Ascending aorta (tissue), 2 donors: ENCODE measurements around the gene MRAP. TPM values are rescaled to one million over a fixed set of nuclear protein-coding genes. Genes with fewer than 3 reads are reported as not detected.

Experiments used
- DNase-seq, 2 donors: peaks; one replicate each; pipeline ENCODE4 v3.0.0-alpha.2; 2019; ENCODE audit warnings: low spot score in 2 of 2
- H3K27ac ChIP-seq, 2 donors: fragments of 200-600 bp; sonication (generic); one replicate each; pipeline ENCODE4 v1.5.1; 2016 to 2017; ENCODE audit warnings: mild to moderate bottlenecking in 1 of 2
- H3K27me3 ChIP-seq: fragments of 200-600 bp; sonication (generic); one replicate; pipeline ENCODE4 v1.5.1; 2017
- H3K36me3 ChIP-seq, 2 donors: fragments of 200-600 bp; sonication (generic); one replicate each; pipeline ENCODE4 v1.5.1; 2016
- H3K4me1 ChIP-seq, 2 donors: fragments of 200-600 bp; sonication (generic); one replicate each; pipeline ENCODE4 v1.5.1; 2016 to 2017; ENCODE audit warnings: mild to moderate bottlenecking in 1 of 2
- H3K4me3 ChIP-seq, 2 donors: fragments of 200-600 bp; sonication (generic); one replicate each; pipeline ENCODE4 v1.5.1; 2016 to 2017; ENCODE audit warnings: mild to moderate bottlenecking in 1 of 2
- H3K9me3 ChIP-seq, 2 donors: fragments of 200-600 bp; sonication (generic); one replicate each; pipeline ENCODE4 v1.5.1; 2016
- CTCF ChIP-seq, 3 experiments: fragments of 200-600 bp in 2 of 3; fragments of 450-650 bp in 1 of 3; sonication (generic) in 2 of 3; IDR thresholded peaks; one replicate each; pipeline ENCODE4 v1.5.1; 2016 to 2019; ENCODE audit warnings: antibody characterized with exemption in 3 of 3, mild to moderate bottlenecking in 1 of 3, moderate library complexity in 1 of 3
- intact Hi-C: fragments of 100-400 bp; cut with DNase I; formaldehyde crosslinking; loops from one replicate; pipeline ENCODE4 v1.15.1; 2023
- total RNA-seq: library from RNA; depleted of rRNA; stranded (reverse); fragments of >200 nt; gene quantifications from one replicate; pipeline ENCODE4 v1.1.0, GENCODE V29; 2016

Gene MRAP
- total RNA-seq, 1 donor from 2014 or later: not detected

GRCh38 chr21:32281531-32281930 is 17.1 kb upstream of the MRAP start:
- H3K9me3 ChIP-seq: no peaks in the 10 kb centered on the region

GRCh38 chr21:32282992-32283391 is 15.7 kb upstream of the MRAP start:
- DNase-seq: no peak
- H3K4me3 ChIP-seq: no peak overlapping the region
- no peak overlapping the region for H3K27ac ChIP-seq
- H3K27me3 ChIP-seq: no peaks in the 10 kb centered on the region
- no peak for TF ChIP-seq CTCF (IDR thresholded peaks at IDR 0.05)
- intact Hi-C loops: no loop called here
- H3K36me3 ChIP-seq: peaks cover 0 to 3% of the 10 kb centered on the region in 2 donors
- H3K4me1 ChIP-seq: peaks cover 9 to 11% of the 10 kb centered on the region in 2 donors
- no peaks in the 10 kb centered on the region for H3K9me3 ChIP-seq

More at GRCh38 chr21:32281531-32281930, 17.1 kb upstream of the MRAP start:
- TF ChIP-seq CTCF (IDR thresholded peaks at IDR 0.05): no peak
- Histone ChIP-seq H3K36me3 (peaks cover 0 to 3% of the 10 kb centered on the region in 2 donors), H3K27ac (no peak overlapping the region), H3K4me3 (no peak overlapping the region), H3K4me1 (peaks cover 9 to 13% of the 10 kb centered on the region in 2 donors), H3K27me3 (no peaks in the 10 kb centered on the region)
- intact Hi-C loops: loop anchor here (2.0 kb wide), 1 partner anchor 319 kb away; no protein-coding TSS in a partner anchor
- no peak for DNase-seq

- TF ChIP-seq CTCF (IDR thresholded peaks at IDR 0.05): no peak
- no peak for DNase-seq
- Histone ChIP-seq H3K27ac (no peak overlapping the region), H3K4me1 (no peaks in the 10 kb centered on the region), H3K9me3 (no peaks in the 10 kb centered on the region), H3K4me3 (no peak overlapping the region), H3K36me3 (peaks cover 0 to 3% of the 10 kb centered on the region in 2 donors), H3K27me3 (no peaks in the 10 kb centered on the region)
- intact Hi-C loops: no loop called here
These were observed 13.2 kb upstream of the MRAP start for GRCh38 chr21:32285476-32285875.

- no peak for TF ChIP-seq CTCF (IDR thresholded peaks at IDR 0.05)
- Histone ChIP-seq H3K36me3 (peaks cover 0 to 3% of the 10 kb centered on the region in 2 donors), H3K4me1 (no peaks in the 10 kb centered on the region), H3K4me3 (no peak overlapping the region), H3K27me3 (no peaks in the 10 kb centered on the region), H3K27ac (no peak overlapping the region), H3K9me3 (no peaks in the 10 kb centered on the region)
- intact Hi-C loops: no loop called here
- DNase-seq: no peak
These were observed 1.2 kb upstream of the MRAP start for GRCh38 chr21:32297449-32297848.

- Histone ChIP-seq H3K27me3 (no peaks in the 10 kb centered on the region), H3K4me3 (no peak overlapping the region), H3K9me3 (no peaks in the 10 kb centered on the region), H3K27ac (no peak overlapping the region), H3K4me1 (no peaks in the 10 kb centered on the region), H3K36me3 (peaks cover 0 to 3% of the 10 kb centered on the region in 2 donors)
- DNase-seq: no peak
- no peak for TF ChIP-seq CTCF (IDR thresholded peaks at IDR 0.05)
- intact Hi-C loops: no loop called here
These were observed 501 bp upstream of the MRAP start for GRCh38 chr21:32298148-32298559.

GRCh38 chr21:32299695-32300094 is 1.0 kb downstream of the MRAP start:
- intact Hi-C loops: no loop called here
- Histone ChIP-seq H3K27me3 (no peaks in the 10 kb centered on the region), H3K4me3 (no peak overlapping the region), H3K9me3 (no peaks in the 10 kb centered on the region), H3K4me1 (no peaks in the 10 kb centered on the region), H3K27ac (no peak overlapping the region), H3K36me3 (peaks cover 0 to 3% of the 10 kb centered on the region in 2 donors)
- no peak for DNase-seq
- TF ChIP-seq CTCF (IDR thresholded peaks at IDR 0.05): no peak
